Sigmoid colon (tissue), 7 donors: ENCODE results near the gene TMEM145. TPM values are rescaled to one million over a fixed set of nuclear protein-coding genes. Genes with fewer than 3 reads are reported as not detected.
"Not testable (repeated sequence)": the region's sequence is repeated elsewhere in the genome, so short reads cannot be mapped to it uniquely, and the experiment has no call there.

Experiments used
- DNase-seq: peaks from one replicate; pipeline ENCODE4 v3.0.0-alpha.2; 2019
- H3K27ac ChIP-seq, 4 donors: fragments of 200-600 bp; sonication (generic); one replicate each; pipeline ENCODE4 v1.5.1; 2016 to 2019; ENCODE audit warnings: mild to moderate bottlenecking in 1 of 4
- H3K27me3 ChIP-seq, 3 donors: fragments of 200-600 bp; sonication (generic); one replicate each; pipeline ENCODE4 v1.5.1; 2019; ENCODE audit warnings: mild to moderate bottlenecking in 1 of 3
- H3K36me3 ChIP-seq, 4 donors: fragments of 200-600 bp; sonication (generic); one replicate each; pipeline ENCODE4 v1.5.1; 2016 to 2019
- H3K4me1 ChIP-seq, 4 donors: fragments of 200-600 bp; sonication (generic); one replicate each; pipeline ENCODE4 v1.5.1; 2017 to 2019
- H3K4me3 ChIP-seq, 4 donors: fragments of 200-600 bp; sonication (generic); one replicate each; pipeline ENCODE4 v1.5.1; 2017 to 2019; ENCODE audit warnings: mild to moderate bottlenecking in 2 of 4, moderate library complexity in 1 of 4
- H3K9me3 ChIP-seq, 4 donors: fragments of 200-600 bp in 3 of 4; sonication (generic) in 3 of 4; one replicate each; pipeline versions ENCODE4 v1.5.1 to v1.6.1; 2013 to 2019
- CTCF ChIP-seq, 4 experiments: fragments of 450-650 bp in 3 of 4; fragments of 200-600 bp in 1 of 4; IDR thresholded peaks; one replicate each; pipeline ENCODE4 v1.5.1; 2016 to 2019; ENCODE audit warnings: antibody characterized with exemption in 4 of 4, mild to moderate bottlenecking in 3 of 4, moderate library complexity in 2 of 4
- EP300 ChIP-seq, 4 donors: sonication (generic); formaldehyde crosslinking; IDR thresholded peaks; one replicate each; pipeline ENCODE4 v1.6.1; 2017; ENCODE audit warnings: antibody characterized with exemption in 4 of 4
- POLR2A ChIP-seq, 2 donors: fragments of 450-650 bp; IDR thresholded peaks; one replicate each; pipeline ENCODE4 v1.6.1; 2016; ENCODE audit warnings: antibody characterized with exemption in 2 of 2, mild to moderate bottlenecking in 2 of 2, moderate library complexity in 2 of 2
- POLR2AphosphoS5 ChIP-seq, 4 donors: sonication (generic); formaldehyde crosslinking; IDR thresholded peaks; one replicate each; pipeline ENCODE4 v1.6.1; 2017; ENCODE audit warnings: antibody characterized with exemption in 4 of 4
- WGBS, 2 donors: extraction: QIAGEN DNeasy Blood & Tissue Kit; methylation state at CpG; one replicate each; pipeline ENCODE4 v1.1.7; 2013; 5-methylcytosine and 5-hydroxymethylcytosine counted together
- intact Hi-C: fragments of 100-400 bp; cut with DNase I; formaldehyde crosslinking; loops from one replicate; pipeline ENCODE4 v1.15.1; 2023
- polyA plus RNA-seq, 3 donors: library from polyadenylated mRNA; stranded (reverse); fragments of 200-250 nt; gene quantifications; one replicate each; pipeline ENCODE4 v1.2.3, GENCODE V29; 2013
- total RNA-seq, 4 donors: library from RNA; depleted of rRNA; stranded (reverse); fragments of >200 nt; gene quantifications; one replicate each; pipeline ENCODE4 v1.1.0, GENCODE V29; 2016
- donor health status: healthy with polysubstance abuse.
- donor health status: Bipolar disorder and iron deficiency.
- donor health status: healthy.

TMEM145 gene
- total and polyA plus RNA-seq, 7 donors: 0.54 to 4.4 (median 0.65) TPM; not detected in 3

- H3K27me3 ChIP-seq: peaks cover 15 to 20% (median 17%) of the 10 kb centered on the region in 3 donors
- WGBS, 2 donors: 47 to 71% methylated on average over 1 of the region's 1 CpG
- DNase-seq: no peak
- H3K9me3 ChIP-seq: no peaks in the 10 kb centered on the region
- H3K27ac ChIP-seq: no peak overlapping the region
- TF ChIP-seq CTCF (IDR thresholded peaks at IDR 0.05): no peak
- no peaks in the 10 kb centered on the region for H3K36me3 ChIP-seq
- intact Hi-C loops: loop anchor here (5.0 kb wide), 2 partner anchors 69 to 196 kb away; partner anchors contain the start of gene POU2F2
- no peak overlapping the region for H3K4me3 ChIP-seq
- H3K4me1 ChIP-seq: peaks cover 0 to 45% (median 37%) of the 10 kb centered on the region in 4 donors
These were observed 15.0 kb downstream of the TMEM145 start for GRCh38 chr19:42328106-42328505.

- H3K9me3 ChIP-seq: no peaks in the 10 kb centered on the region
- no peak overlapping the region for H3K4me3 ChIP-seq
- no peak for DNase-seq
- no peak overlapping the region for H3K27ac ChIP-seq
- WGBS, 2 donors: 84 to 89% methylated on average over 2 of the region's 2 CpGs
- intact Hi-C loops: loop anchor here (5.0 kb wide), 2 partner anchors 68 to 197 kb away; partner anchors contain the start of gene POU2F2
- peaks cover 10 to 12% (median 10%) of the 10 kb centered on the region in 3 donors for H3K27me3 ChIP-seq
- peaks cover 0 to 42% (median 34%) of the 10 kb centered on the region in 4 donors for H3K4me1 ChIP-seq
- TF ChIP-seq POLR2AphosphoS5 (IDR thresholded peaks at IDR 0.05) (no peak), POLR2A (IDR thresholded peaks at IDR 0.05) (no peak), CTCF (IDR thresholded peaks at IDR 0.05) (no peak), EP300 (IDR thresholded peaks at IDR 0.05) (no peak)
- H3K36me3 ChIP-seq: peaks cover 0 to 3% (median 0%) of the 10 kb centered on the region in 4 donors
These were observed 15.7 kb downstream of the TMEM145 start for GRCh38 chr19:42328854-42329253.

GRCh38 chr19:42330241-42330711 lies 17.2 kb downstream of the TMEM145 start:
- peaks cover 0 to 31% (median 22%) of the 10 kb centered on the region in 4 donors for H3K4me1 ChIP-seq
- intact Hi-C loops: no loop called here
- H3K27ac ChIP-seq: peak overlapping the region in 1 of 4 donors; percentile 38
- DNase-seq: no peak
- no peak overlapping the region for H3K4me3 ChIP-seq
- 66% methylated on average over 2 of the region's 2 CpGs for WGBS, 2 donors
- peaks cover 0 to 15% (median 0%) of the 10 kb centered on the region in 4 donors for H3K36me3 ChIP-seq
- TF ChIP-seq POLR2A (IDR thresholded peaks at IDR 0.05) (no peak), CTCF (IDR thresholded peaks at IDR 0.05) (no peak), POLR2AphosphoS5 (IDR thresholded peaks at IDR 0.05) (no peak), EP300 (IDR thresholded peaks at IDR 0.05) (no peak)
- H3K27me3 ChIP-seq: no peaks in the 10 kb centered on the region
- no peaks in the 10 kb centered on the region for H3K9me3 ChIP-seq

GRCh38 chr19:42331333-42331732 lies 18.2 kb downstream of the TMEM145 start:
- H3K27me3 ChIP-seq, H3K4me3 ChIP-seq, intact Hi-C loops, DNase-seq, H3K9me3 ChIP-seq: not testable (repeated sequence)
- Histone ChIP-seq H3K36me3 (peaks cover 0 to 24% (median 2%) of the 10 kb centered on the region in 4 donors), H3K4me1 (peaks cover 0 to 27% (median 17%) of the 10 kb centered on the region in 4 donors), H3K27ac (peak overlapping the region in 1 of 4 donors; percentile 38)
- 87 to 88% methylated on average over 3 of the region's 3 CpGs for WGBS, 2 donors

GRCh38 chr19:42332059-42332458 lies 18.9 kb downstream of the TMEM145 start:
- intact Hi-C loops: no loop called here
- Histone ChIP-seq H3K36me3 (peaks cover 0 to 31% (median 7%) of the 10 kb centered on the region in 4 donors), H3K4me3 (no peak overlapping the region), H3K27me3 (no peaks in the 10 kb centered on the region), H3K4me1 (peaks cover 0 to 20% (median 10%) of the 10 kb centered on the region in 4 donors), H3K9me3 (no peaks in the 10 kb centered on the region), H3K27ac (no peak overlapping the region)
- 88 to 91% methylated on average over 6 of the region's 6 CpGs for WGBS, 2 donors
- DNase-seq: no peak
- TF ChIP-seq POLR2AphosphoS5 (IDR thresholded peaks at IDR 0.05) (no peak), CTCF (IDR thresholded peaks at IDR 0.05) (no peak), POLR2A (IDR thresholded peaks at IDR 0.05) (no peak), EP300 (IDR thresholded peaks at IDR 0.05) (no peak)
